Liver (tissue), 3 donors: ENCODE data around the gene ZNF280A.
"Not testable (repeated sequence)": the region's sequence is repeated elsewhere in the genome, so short reads cannot be mapped to it uniquely, and the experiment has no call there.

Experiments
- HNF4G ChIP-seq: IDR thresholded peaks from 2 replicates; pipeline ENCODE4 v1.6.1; 2016; ENCODE audit warnings: antibody characterized with exemption
- JUND ChIP-seq, 2 donors: IDR thresholded peaks; 2 replicates each; pipeline ENCODE4 v1.6.1; 2016; ENCODE audit warnings: antibody characterized with exemption in 2 of 2
- NR2F2 ChIP-seq: IDR thresholded peaks from 2 replicates; pipeline ENCODE4 v1.6.1; 2016; ENCODE audit warnings: antibody characterized with exemption
- RAD21 ChIP-seq, 2 donors: IDR thresholded peaks; 2 replicates each; pipeline ENCODE4 v1.6.1; 2016; ENCODE audit warnings: antibody characterized with exemption in 2 of 2, mild to moderate bottlenecking in 2 of 2
- SP1 ChIP-seq: IDR thresholded peaks from 2 replicates; pipeline ENCODE4 v1.6.1; 2018; ENCODE audit warnings: antibody characterized with exemption, mild to moderate bottlenecking
- TAF1 ChIP-seq: conservative IDR thresholded peaks from 2 replicates; pipeline ENCODE4 v1.6.1; 2016; ENCODE audit warnings: antibody characterized with exemption, mild to moderate bottlenecking
- YY1 ChIP-seq: IDR thresholded peaks from 2 replicates; pipeline ENCODE4 v1.6.1; 2016; ENCODE audit warnings: antibody characterized with exemption, mild to moderate bottlenecking
- TF ChIP-seq, protein P1 (sequence below): fragments of 150-350 bp; IDR thresholded peaks from 2 replicates; pipeline ENCODE4 v1.5.1; 2017; ENCODE audit warnings: improper control_type of control experiment, low read depth, low read length; ENCODE audit not compliant: missing input control
- TF ChIP-seq, protein P2 (sequence below): IDR thresholded peaks from 2 replicates; pipeline ENCODE4 v1.6.1; 2016; ENCODE audit warnings: antibody characterized with exemption, mild to moderate bottlenecking
- TF ChIP-seq, protein P3 (sequence below): IDR thresholded peaks from 2 replicates; pipeline ENCODE4 v1.6.1; 2016; ENCODE audit warnings: antibody characterized with exemption
- TF ChIP-seq, protein P4 (sequence below): IDR thresholded peaks from 2 replicates; pipeline ENCODE4 v1.6.1; 2016; ENCODE audit warnings: antibody characterized with exemption
- TF ChIP-seq, protein P5 (sequence below): IDR thresholded peaks from 2 replicates; pipeline ENCODE4 v1.6.1; 2016; ENCODE audit warnings: antibody characterized with exemption
- donor health status: healthy.
- donor health status: healthy.

DNA sequence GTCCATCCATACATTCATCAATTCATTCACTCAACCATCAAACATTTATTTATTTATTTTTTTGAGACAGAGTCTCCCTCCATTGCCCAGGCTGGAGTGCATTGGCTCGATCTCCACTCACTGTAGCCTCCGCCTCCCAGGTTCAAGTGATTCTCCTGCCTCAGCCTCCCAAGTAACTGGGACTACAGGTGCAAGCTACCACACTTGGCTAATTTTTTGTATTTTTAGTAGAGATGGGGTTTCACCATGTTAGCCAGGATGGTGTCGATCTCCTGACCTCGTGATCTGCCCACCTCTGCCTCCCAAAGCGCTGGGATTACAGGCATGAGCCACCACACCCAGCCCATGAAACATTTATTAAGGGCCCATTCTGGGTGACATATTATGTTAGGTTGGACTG lies 49.0 kb downstream of the ZNF280A start:
- not testable (repeated sequence) for TF ChIP-seq RAD21 (IDR thresholded peaks at IDR 0.05); SP1; HNF4G; JUND (IDR thresholded peaks at IDR 0.05); YY1; TAF1; NR2F2
- TF ChIP-seq, protein P1, sequence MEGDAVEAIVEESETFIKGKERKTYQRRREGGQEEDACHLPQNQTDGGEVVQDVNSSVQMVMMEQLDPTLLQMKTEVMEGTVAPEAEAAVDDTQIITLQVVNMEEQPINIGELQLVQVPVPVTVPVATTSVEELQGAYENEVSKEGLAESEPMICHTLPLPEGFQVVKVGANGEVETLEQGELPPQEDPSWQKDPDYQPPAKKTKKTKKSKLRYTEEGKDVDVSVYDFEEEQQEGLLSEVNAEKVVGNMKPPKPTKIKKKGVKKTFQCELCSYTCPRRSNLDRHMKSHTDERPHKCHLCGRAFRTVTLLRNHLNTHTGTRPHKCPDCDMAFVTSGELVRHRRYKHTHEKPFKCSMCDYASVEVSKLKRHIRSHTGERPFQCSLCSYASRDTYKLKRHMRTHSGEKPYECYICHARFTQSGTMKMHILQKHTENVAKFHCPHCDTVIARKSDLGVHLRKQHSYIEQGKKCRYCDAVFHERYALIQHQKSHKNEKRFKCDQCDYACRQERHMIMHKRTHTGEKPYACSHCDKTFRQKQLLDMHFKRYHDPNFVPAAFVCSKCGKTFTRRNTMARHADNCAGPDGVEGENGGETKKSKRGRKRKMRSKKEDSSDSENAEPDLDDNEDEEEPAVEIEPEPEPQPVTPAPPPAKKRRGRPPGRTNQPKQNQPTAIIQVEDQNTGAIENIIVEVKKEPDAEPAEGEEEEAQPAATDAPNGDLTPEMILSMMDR = not testable (repeated sequence)
- TF ChIP-seq, protein P2, sequence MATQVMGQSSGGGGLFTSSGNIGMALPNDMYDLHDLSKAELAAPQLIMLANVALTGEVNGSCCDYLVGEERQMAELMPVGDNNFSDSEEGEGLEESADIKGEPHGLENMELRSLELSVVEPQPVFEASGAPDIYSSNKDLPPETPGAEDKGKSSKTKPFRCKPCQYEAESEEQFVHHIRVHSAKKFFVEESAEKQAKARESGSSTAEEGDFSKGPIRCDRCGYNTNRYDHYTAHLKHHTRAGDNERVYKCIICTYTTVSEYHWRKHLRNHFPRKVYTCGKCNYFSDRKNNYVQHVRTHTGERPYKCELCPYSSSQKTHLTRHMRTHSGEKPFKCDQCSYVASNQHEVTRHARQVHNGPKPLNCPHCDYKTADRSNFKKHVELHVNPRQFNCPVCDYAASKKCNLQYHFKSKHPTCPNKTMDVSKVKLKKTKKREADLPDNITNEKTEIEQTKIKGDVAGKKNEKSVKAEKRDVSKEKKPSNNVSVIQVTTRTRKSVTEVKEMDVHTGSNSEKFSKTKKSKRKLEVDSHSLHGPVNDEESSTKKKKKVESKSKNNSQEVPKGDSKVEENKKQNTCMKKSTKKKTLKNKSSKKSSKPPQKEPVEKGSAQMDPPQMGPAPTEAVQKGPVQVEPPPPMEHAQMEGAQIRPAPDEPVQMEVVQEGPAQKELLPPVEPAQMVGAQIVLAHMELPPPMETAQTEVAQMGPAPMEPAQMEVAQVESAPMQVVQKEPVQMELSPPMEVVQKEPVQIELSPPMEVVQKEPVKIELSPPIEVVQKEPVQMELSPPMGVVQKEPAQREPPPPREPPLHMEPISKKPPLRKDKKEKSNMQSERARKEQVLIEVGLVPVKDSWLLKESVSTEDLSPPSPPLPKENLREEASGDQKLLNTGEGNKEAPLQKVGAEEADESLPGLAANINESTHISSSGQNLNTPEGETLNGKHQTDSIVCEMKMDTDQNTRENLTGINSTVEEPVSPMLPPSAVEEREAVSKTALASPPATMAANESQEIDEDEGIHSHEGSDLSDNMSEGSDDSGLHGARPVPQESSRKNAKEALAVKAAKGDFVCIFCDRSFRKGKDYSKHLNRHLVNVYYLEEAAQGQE = not testable (repeated sequence)
- TF ChIP-seq, protein P3, sequence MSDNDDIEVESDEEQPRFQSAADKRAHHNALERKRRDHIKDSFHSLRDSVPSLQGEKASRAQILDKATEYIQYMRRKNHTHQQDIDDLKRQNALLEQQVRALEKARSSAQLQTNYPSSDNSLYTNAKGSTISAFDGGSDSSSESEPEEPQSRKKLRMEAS = not testable (repeated sequence)
- TF ChIP-seq, protein P4, sequence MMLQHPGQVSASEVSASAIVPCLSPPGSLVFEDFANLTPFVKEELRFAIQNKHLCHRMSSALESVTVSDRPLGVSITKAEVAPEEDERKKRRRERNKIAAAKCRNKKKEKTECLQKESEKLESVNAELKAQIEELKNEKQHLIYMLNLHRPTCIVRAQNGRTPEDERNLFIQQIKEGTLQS = not testable (repeated sequence)
- TF ChIP-seq, protein P5, sequence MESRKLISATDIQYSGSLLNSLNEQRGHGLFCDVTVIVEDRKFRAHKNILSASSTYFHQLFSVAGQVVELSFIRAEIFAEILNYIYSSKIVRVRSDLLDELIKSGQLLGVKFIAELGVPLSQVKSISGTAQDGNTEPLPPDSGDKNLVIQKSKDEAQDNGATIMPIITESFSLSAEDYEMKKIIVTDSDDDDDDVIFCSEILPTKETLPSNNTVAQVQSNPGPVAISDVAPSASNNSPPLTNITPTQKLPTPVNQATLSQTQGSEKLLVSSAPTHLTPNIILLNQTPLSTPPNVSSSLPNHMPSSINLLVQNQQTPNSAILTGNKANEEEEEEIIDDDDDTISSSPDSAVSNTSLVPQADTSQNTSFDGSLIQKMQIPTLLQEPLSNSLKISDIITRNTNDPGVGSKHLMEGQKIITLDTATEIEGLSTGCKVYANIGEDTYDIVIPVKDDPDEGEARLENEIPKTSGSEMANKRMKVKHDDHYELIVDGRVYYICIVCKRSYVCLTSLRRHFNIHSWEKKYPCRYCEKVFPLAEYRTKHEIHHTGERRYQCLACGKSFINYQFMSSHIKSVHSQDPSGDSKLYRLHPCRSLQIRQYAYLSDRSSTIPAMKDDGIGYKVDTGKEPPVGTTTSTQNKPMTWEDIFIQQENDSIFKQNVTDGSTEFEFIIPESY = not testable (repeated sequence)
